ENCODE results near the gene TPX2. TPM values are rescaled to one million over a fixed set of nuclear protein-coding genes. Genes with fewer than 3 reads are reported as not detected.

Gene TPX2
- total and polyA plus RNA-seq, 2 donors (not counting 3 experiments of a cell fraction or from before 2014, with no cell fraction given) = 24.8 to 114 TPM

DNA sequence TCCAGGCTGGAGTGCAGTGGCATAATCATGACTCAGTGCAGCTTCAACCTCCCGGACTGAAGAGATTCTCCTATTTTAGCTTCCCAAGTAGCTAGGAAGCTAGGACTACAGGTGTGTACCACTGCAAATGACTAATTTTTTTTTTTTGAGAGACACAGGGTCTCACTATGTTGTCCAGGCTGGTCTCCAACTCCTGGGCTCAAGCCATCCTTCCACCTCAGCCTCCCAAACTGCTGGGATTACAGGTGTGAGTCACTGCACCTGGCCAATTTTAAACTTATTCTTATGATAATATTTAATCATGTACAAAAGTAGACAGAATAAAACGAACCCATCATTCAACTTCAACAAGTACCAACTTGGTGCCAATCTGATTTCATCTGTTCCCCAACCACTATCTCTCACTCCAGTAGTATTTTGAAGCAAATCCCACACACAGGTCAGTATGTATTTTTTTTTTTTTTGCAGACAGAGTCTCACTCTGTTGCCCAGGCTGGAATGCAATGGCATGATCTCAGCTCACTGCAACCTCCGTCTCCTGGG, 48.9 kb upstream of the TPX2 start:
- H3K4me3 ChIP-seq (replicated peaks in 1 of 3; ENCODE audit: insufficient read depth in 1 of 3, low read depth in 1 of 3, low read length in 3 of 3) = no peak overlapping the region
- TF ChIP-seq, protein P1, sequence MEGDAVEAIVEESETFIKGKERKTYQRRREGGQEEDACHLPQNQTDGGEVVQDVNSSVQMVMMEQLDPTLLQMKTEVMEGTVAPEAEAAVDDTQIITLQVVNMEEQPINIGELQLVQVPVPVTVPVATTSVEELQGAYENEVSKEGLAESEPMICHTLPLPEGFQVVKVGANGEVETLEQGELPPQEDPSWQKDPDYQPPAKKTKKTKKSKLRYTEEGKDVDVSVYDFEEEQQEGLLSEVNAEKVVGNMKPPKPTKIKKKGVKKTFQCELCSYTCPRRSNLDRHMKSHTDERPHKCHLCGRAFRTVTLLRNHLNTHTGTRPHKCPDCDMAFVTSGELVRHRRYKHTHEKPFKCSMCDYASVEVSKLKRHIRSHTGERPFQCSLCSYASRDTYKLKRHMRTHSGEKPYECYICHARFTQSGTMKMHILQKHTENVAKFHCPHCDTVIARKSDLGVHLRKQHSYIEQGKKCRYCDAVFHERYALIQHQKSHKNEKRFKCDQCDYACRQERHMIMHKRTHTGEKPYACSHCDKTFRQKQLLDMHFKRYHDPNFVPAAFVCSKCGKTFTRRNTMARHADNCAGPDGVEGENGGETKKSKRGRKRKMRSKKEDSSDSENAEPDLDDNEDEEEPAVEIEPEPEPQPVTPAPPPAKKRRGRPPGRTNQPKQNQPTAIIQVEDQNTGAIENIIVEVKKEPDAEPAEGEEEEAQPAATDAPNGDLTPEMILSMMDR (IDR thresholded peaks at IDR 0.05; ENCODE audit: extremely low read depth in 1 of 2, insufficient read depth in 1 of 2, low read depth in 1 of 2, low read length in 2 of 2) = no peak
- no peak for TF ChIP-seq EZH2 (IDR thresholded peaks at IDR 0.05; ENCODE audit: borderline replicate concordance, low read depth, low read length, severe bottlenecking)
- no peak for TF ChIP-seq POLR2AphosphoS5 (IDR thresholded peaks at IDR 0.05; ENCODE audit: insufficient read depth, low read depth, low read length)
- TF ChIP-seq, protein P2, sequence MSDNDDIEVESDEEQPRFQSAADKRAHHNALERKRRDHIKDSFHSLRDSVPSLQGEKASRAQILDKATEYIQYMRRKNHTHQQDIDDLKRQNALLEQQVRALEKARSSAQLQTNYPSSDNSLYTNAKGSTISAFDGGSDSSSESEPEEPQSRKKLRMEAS (IDR thresholded peaks at IDR 0.05; ENCODE audit: insufficient read depth, insufficient read length) = no peak
- TF ChIP-seq POLR2A (IDR thresholded peaks at IDR 0.05; ENCODE audit: low read depth, low read length) = no peak
- TF ChIP-seq MYC (IDR thresholded peaks at IDR 0.05; ENCODE audit: low read depth, low read length) = no peak
- no peak for TF ChIP-seq JUN (IDR thresholded peaks at IDR 0.05; ENCODE audit: borderline replicate concordance, insufficient read depth, insufficient read length, low read depth)
- TF ChIP-seq FOS (IDR thresholded peaks at IDR 0.05; ENCODE audit: borderline replicate concordance, insufficient read depth, low read length) = no peak
- TF ChIP-seq GATA2 (IDR thresholded peaks at IDR 0.05; ENCODE audit: insufficient read depth, insufficient read length, low read depth, low read length) = no peak
- FAIRE-seq (no peak), DNase-seq (ENCODE audit: low read depth, low spot score) (no peak)
- no peak overlapping the region for H2AFZ ChIP-seq (ENCODE audit: low read depth, low read length)
- H3K27me3 ChIP-seq (ENCODE audit: control insufficient read depth in 2 of 2, insufficient read depth in 2 of 2, low read length in 2 of 2) = no peaks in the 10 kb centered on the region
- no peaks in the 10 kb centered on the region for H3K9me3 ChIP-seq (replicated peaks; ENCODE audit: control insufficient read depth, insufficient read depth, low read length)
- H3K4me2 ChIP-seq (ENCODE audit: insufficient read depth, low read length) = no peak overlapping the region
- ChIA-PET POLR2A (no interaction called here), CTCF (interaction anchor here (2.4 to 5.2 kb wide), 2 partner anchors 28 to 34 kb away, joined by 10 to 26 read pairs; no protein-coding TSS in a partner anchor)
- H3K9ac ChIP-seq (replicated peaks; ENCODE audit: extremely low read depth, insufficient read depth, low read length) = no peak overlapping the region
- H3K27ac ChIP-seq (ENCODE audit: insufficient read depth, low read depth, low read length) = no peak overlapping the region
- peaks cover 87% of the 10 kb centered on the region for H3K79me2 ChIP-seq (ENCODE audit: control insufficient read depth, insufficient read depth, low read length)
- H3K9me1 ChIP-seq (replicated peaks; ENCODE audit: control insufficient read depth, extremely low read depth, insufficient read depth, low read length) = no peaks in the 10 kb centered on the region
- no peaks in the 10 kb centered on the region for H4K20me1 ChIP-seq (replicated peaks; ENCODE audit: control insufficient read depth, extremely low read depth, insufficient read depth, low read length)
- intact Hi-C loops (cut with micrococcal nuclease) (no loop called here), dilution Hi-C loops (cut with MboI; ENCODE audit: extremely low pct_ligation_motif_present, low sequenced_read_pairs) (no loop called here)
- H3K36me3 ChIP-seq (ENCODE audit: control insufficient read depth in 2 of 2, extremely low read depth in 1 of 2, insufficient read depth in 2 of 2, low read length in 2 of 2) = peaks cover 0 to 12% of the 10 kb centered on the region in 2 experiments
- BruUV-seq (replicated peaks) = no TSS peak
- H3K4me1 ChIP-seq (ENCODE audit: control insufficient read depth, extremely low read depth, insufficient read depth, low read length) = peaks cover 12% of the 10 kb centered on the region

All from endothelial cell of umbilical vein (primary cell).